Immature natural killer cell (primary cell): ENCODE results near the gene WNT3. TPM values are rescaled to one million over a fixed set of nuclear protein-coding genes. Genes with fewer than 3 reads are reported as not detected.
"Not testable (repeated sequence)": the region's sequence is repeated elsewhere in the genome, so short reads cannot be mapped to it uniquely, and the experiment has no call there.

Experiments used
- DNase-seq, 3 donors: peaks; one replicate each; pipeline ENCODE4 v3.0.0; 2022; ENCODE audit warnings: mixed read lengths in 1 of 3
- H3K27ac Mint-ChIP-seq, 6 donors: one replicate each; pipeline ENCODE4 v1.8.0; 2020; ENCODE audit warnings: mixed read lengths in 6 of 6, mild to moderate bottlenecking in 5 of 6, inconsistent platforms in 4 of 6, moderate library complexity in 3 of 6
- H3K27me3 Mint-ChIP-seq, 3 donors: one replicate each; pipeline ENCODE4 v1.8.0; 2020 to 2021; ENCODE audit warnings: low read depth in 3 of 3, mild to moderate bottlenecking in 3 of 3, mixed read lengths in 3 of 3, moderate library complexity in 3 of 3, inconsistent platforms in 1 of 3
- H3K36me3 Mint-ChIP-seq, 3 donors: one replicate each; pipeline ENCODE4 v1.8.0; 2020; ENCODE audit warnings: mixed read lengths in 3 of 3, inconsistent platforms in 2 of 3, mild to moderate bottlenecking in 2 of 3
- H3K4me1 Mint-ChIP-seq, 2 donors: one replicate each; pipeline ENCODE4 v1.8.0; 2020; ENCODE audit warnings: inconsistent platforms in 2 of 2, mild to moderate bottlenecking in 2 of 2, mixed read lengths in 2 of 2, moderate library complexity in 1 of 2
- H3K4me3 Mint-ChIP-seq, 5 donors: one replicate each; pipeline ENCODE4 v1.8.0; 2020; ENCODE audit warnings: mild to moderate bottlenecking in 5 of 5, mixed read lengths in 5 of 5, inconsistent platforms in 3 of 5, moderate library complexity in 3 of 5
- H3K9me3 Mint-ChIP-seq, 6 donors: one replicate each; pipeline ENCODE4 v1.8.0; 2020; ENCODE audit warnings: mild to moderate bottlenecking in 6 of 6, mixed read lengths in 6 of 6, inconsistent platforms in 4 of 6, moderate library complexity in 3 of 6
- polyA plus RNA-seq, 3 donors: library from polyadenylated mRNA; unstranded; fragments of 300-500 nt; fragmentation: Illumina TruSeq; gene quantifications; one replicate each; pipeline ENCODE4 v1.2.3, GENCODE V29; 2021

Gene WNT3
- polyA plus RNA-seq, 3 donors from 2014 or later = 0.12 to 0.17 TPM; not detected in 1

DNA sequence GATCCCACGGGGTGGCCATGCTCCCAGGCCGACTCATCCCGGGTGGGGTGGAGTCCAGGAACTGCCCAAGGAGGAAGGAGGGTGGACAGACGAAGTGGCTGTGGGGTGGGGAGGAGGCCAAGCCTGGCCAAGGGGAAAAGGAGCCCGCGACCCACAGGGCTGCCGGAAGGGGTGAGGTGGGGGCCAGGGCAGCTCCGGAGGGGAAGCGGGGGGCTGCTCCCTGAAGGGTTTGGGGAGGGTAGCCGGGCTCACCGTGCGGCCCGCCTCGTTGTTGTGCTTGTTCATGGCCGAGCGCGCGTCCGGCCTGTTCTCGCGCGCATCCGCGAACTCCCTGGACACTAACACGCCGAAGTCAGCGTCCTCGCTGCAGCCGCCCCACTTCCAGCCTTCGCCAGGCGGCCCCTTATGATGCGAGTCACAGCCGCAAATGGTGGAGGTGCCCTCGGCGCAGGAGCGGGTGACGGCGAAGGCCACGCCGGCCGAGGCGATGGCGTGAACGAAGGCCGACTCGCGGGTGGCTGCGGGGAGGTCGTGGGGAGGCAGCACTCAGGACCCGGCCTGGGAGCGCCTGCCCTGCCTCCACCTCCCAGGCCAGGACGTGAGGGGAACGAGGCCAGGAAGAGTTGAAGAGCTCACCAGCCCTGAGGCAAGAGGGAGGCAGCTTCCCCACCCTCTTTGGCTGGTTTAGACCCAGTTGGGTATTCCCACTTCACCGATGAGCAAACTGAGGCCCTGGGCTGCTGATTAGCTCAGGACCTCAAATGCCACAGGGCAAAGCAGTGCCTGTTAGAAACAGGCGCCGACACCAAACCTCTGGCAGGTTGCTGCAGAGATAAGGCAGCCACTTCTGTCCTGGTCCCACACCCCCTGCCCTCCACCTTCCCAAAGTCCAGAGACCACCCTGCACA is 48.7 kb downstream of the WNT3 start:
- Mint-ChIP-seq H3K4me3 (peak overlapping the region; percentile 62 to 75 (median 67)), H3K4me1 (peaks cover 26 to 29% of the 10 kb centered on the region in 2 donors), H3K27ac (no peak overlapping the region), H3K27me3 (peaks cover 6 to 12% (median 11%) of the 10 kb centered on the region in 3 donors), H3K9me3 (no peaks in the 10 kb centered on the region), H3K36me3 (no peaks in the 10 kb centered on the region)
- DNase-seq = no peak

DNA sequence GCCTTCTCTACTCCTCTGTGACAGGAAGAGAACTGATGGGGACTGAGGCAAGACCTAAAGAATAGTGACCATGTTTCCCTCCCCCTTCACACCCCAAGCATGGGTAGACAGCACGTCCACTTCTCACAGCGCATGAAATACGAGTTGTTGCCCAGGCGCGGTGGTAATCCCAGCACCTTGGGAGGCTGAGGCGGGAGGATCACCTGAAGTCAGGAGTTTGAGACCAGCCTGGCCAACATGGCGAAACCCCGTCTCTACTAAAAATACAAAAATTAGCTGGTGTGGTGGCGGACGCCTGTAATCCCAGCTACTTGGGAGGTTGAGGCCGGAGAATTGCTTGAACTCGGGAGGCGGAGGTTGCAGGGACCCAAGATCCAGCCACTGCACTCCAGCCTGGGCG is 49.6 kb downstream of the WNT3 start:
- Mint-ChIP-seq H3K4me1 (peaks cover 23 to 24% of the 10 kb centered on the region in 2 donors), H3K27me3 (peaks cover 6 to 12% (median 10%) of the 10 kb centered on the region in 3 donors)
- H3K36me3 Mint-ChIP-seq, H3K27ac Mint-ChIP-seq, DNase-seq, H3K9me3 Mint-ChIP-seq, H3K4me3 Mint-ChIP-seq: not testable (repeated sequence)

DNA sequence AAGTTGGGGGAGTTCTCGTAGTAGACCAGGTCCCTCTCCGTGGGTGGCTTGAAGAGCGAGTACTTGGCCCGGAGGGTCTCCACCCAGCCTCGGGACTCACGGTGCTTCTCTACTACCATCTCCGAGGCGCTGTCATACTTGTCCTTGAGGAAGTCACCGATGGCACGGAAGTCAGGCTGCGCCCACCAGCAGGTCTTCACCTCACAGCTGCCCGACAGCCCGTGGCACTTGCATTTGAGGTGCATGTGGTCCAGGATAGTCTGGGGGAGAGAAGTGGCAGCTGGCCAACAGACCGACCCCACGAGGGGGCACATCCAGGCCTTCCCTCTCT is 50.0 kb downstream of the WNT3 start:
- Mint-ChIP-seq H3K27ac (no peak overlapping the region), H3K27me3 (peaks cover 6 to 12% (median 8%) of the 10 kb centered on the region in 3 donors), H3K4me1 (peaks cover 21% of the 10 kb centered on the region in 2 donors), H3K9me3 (no peaks in the 10 kb centered on the region), H3K36me3 (no peaks in the 10 kb centered on the region), H3K4me3 (no peak overlapping the region)
- no peak for DNase-seq

DNA sequence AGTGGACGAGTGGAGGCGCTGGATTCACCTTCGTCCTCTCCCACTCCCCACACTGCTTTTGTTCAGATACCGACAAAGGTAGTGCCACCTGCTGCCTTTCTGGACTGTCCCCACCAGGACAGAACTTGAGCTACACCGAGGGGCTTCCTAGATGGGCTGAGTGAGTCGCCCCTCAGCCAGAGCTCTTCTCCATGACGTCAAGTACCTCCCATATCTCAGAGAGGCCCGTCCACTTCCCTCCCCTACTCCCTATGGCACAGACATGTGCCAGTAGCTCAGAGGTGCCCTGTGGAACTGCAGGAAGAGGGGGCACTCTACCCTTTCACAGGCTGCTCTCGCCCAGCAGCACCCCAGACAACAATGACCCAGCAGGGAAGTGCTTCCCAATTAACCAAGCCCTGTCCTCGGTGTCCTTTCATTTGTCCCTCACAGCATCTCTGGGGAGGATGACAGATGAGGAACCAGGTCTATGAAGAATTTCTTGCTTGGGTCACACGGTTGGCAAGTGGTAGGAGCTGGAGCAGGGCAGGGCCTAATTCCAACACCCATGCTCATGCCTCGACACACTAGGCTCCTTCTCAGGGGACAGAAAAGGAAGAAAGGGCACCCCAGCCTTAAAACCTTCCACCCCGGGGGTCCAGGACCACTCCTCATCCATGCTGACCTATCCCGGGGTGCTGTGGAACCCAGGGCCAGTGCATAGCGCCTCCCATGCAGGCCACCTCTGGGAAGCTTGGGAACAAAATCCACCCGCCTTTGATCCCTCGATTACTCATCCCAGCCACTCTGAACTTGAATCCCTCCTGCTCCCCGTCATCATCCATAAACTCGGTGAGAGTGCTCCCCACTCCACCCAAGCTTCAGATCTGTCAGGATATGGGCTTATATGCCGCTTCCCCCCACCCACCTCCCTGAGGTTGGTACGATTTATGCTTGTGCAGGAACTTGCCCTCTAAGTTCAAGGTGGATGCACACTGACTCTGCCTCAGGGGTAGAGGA is 51.7 kb downstream of the WNT3 start:
- peaks cover 6 to 7% of the 10 kb centered on the region in 2 donors for H3K4me1 Mint-ChIP-seq
- no peak for DNase-seq
- H3K4me3 Mint-ChIP-seq = no peak overlapping the region
- no peaks in the 10 kb centered on the region for H3K36me3 Mint-ChIP-seq
- peaks cover 5 to 6% (median 5%) of the 10 kb centered on the region in 3 donors for H3K27me3 Mint-ChIP-seq
- no peak overlapping the region for H3K27ac Mint-ChIP-seq
- H3K9me3 Mint-ChIP-seq = no peaks in the 10 kb centered on the region

DNA sequence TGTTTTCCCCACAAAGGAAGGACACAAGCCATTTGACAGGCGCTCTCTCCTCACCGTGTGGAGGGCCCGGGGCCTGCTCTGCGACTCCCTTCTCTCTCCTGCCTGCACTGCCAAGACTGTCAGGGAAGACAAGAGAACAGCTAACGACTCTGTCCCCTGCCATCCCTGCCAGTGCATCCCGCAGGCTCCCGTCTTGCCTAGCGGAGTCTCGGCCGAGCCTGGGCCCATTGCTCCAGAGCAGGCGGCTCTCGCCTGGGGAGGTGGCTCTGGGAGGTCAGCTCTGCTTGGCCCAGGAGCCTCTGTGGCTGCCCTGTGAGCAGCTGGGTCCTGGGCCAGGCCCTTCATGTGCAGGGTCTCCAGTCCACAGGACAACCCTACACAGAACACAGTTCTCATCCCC is 53.0 kb downstream of the WNT3 start:
- no peak for DNase-seq
- Mint-ChIP-seq H3K4me3 (no peak overlapping the region), H3K27ac (no peak overlapping the region), H3K36me3 (no peaks in the 10 kb centered on the region), H3K9me3 (no peaks in the 10 kb centered on the region), H3K4me1 (peaks cover 2 to 3% of the 10 kb centered on the region in 2 donors), H3K27me3 (peaks cover 4 to 5% (median 4%) of the 10 kb centered on the region in 3 donors)

DNA sequence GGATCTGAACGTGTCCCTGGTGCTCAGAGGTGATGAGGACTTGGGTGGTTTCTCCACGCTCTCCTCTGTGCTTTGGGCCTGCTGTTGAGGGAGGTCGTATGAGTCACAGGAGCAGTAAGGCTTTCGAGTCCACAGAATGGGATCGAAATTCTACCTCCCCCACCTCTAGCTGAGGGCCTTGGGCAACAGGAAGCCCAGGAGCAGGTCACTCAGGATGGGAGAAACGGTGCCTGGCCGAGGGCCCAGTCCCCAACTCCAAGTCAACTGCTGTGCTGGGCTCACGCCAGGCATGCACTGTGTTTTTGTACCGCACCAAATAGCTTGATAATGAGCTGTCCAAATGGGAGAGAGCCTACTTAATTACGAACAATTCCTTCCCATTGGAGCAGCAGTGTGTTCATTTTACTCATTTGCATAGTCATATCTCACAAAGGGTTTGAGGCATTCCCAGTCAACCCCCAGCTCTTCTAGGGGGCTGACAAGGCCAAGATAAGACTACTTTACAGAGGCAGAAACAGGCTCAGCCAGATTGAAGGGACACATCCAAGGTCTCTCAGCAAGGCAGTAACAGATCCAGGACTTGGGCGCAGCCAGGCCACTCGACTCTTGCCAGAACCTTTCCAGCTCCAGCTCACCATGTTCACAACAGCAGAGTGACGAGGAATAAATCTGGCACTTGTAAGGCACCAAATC is 53.6 kb downstream of the WNT3 start:
- peaks cover 3 to 5% (median 4%) of the 10 kb centered on the region in 3 donors for H3K27me3 Mint-ChIP-seq
- no peak overlapping the region for H3K27ac Mint-ChIP-seq

GRCh38 chr17:46764000-46764708 is 54.3 kb downstream of the WNT3 start:
- Mint-ChIP-seq H3K36me3 (peaks cover 4 to 7% (median 7%) of the 10 kb centered on the region in 3 donors), H3K27ac (no peak overlapping the region), H3K27me3 (peaks cover 3 to 5% (median 4%) of the 10 kb centered on the region in 3 donors), H3K4me3 (no peak overlapping the region), H3K9me3 (no peaks in the 10 kb centered on the region), H3K4me1 (no peaks in the 10 kb centered on the region)
- DNase-seq = no peak

More for the DNA sequence above, 53.6 kb downstream of the WNT3 start:
- DNase-seq = no peak
- no peak overlapping the region for H3K4me3 Mint-ChIP-seq
- H3K36me3 Mint-ChIP-seq = no peaks in the 10 kb centered on the region
- no peaks in the 10 kb centered on the region for H3K9me3 Mint-ChIP-seq
- peaks cover 0 to 2% of the 10 kb centered on the region in 2 donors for H3K4me1 Mint-ChIP-seq

DNA sequence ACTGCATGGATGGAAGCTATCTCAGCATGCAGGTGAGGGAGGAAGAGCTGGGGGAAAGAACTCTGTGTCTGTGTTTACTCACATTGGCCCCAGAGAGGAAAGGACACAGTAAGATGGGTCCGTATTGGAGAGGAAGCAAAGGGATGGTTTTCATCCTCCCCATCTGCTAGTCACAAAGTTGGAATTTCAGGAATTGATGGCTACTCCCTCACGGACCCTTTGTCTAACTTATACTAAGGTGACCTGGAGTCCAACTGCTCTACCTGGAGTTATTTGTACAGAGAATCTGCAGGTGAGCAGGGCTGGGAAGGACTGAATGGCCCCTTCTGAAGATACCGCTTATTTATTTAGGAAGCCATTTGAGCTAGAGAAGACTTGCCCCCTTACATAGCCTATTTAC is 55.1 kb downstream of the WNT3 start:
- Mint-ChIP-seq H3K27ac (no peak overlapping the region), H3K27me3 (peaks cover 2 to 5% (median 4%) of the 10 kb centered on the region in 3 donors), H3K9me3 (no peaks in the 10 kb centered on the region), H3K36me3 (peaks cover 4 to 9% (median 8%) of the 10 kb centered on the region in 3 donors), H3K4me1 (no peaks in the 10 kb centered on the region), H3K4me3 (no peak overlapping the region)
- no peak for DNase-seq

- Mint-ChIP-seq H3K4me1 (peaks cover 7 to 10% of the 10 kb centered on the region in 2 donors), H3K27me3 (peaks cover 0 to 3% (median 0%) of the 10 kb centered on the region in 3 donors), H3K9me3 (no peaks in the 10 kb centered on the region), H3K4me3 (no peak overlapping the region), H3K27ac (peak overlapping the region in 1 of 6 donors; percentile 26), H3K36me3 (peaks cover 21 to 33% (median 30%) of the 10 kb centered on the region in 3 donors)
- no peak for DNase-seq
Observed at GRCh38 chr17:46759141-46759540, 59.4 kb downstream of the WNT3 start.

DNA sequence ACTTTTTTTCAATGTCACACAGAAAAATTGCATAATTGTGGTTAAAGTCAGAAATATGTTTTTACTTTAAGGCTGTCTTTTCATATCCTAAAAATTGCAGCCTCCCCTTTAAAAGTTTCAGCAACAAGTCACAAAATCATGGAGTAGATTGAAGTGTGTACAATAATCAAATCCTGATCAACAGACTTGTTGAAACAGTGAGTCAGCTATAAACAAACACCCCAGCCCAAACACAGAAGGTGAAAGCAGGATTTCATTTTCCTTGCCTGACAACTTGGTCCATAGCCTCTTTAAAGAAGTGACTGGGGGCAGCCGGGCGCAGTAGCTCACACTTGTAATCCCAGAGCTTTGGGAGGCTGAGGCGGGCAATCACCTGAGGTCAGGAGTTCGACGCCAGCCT is 59.9 kb downstream of the WNT3 start:
- H3K4me1 Mint-ChIP-seq = peaks cover 7 to 10% of the 10 kb centered on the region in 2 donors
- no peaks in the 10 kb centered on the region for H3K9me3 Mint-ChIP-seq
- peaks cover 0 to 3% (median 0%) of the 10 kb centered on the region in 3 donors for H3K27me3 Mint-ChIP-seq
- H3K4me3 Mint-ChIP-seq = no peak overlapping the region
- peaks cover 22 to 36% (median 34%) of the 10 kb centered on the region in 3 donors for H3K36me3 Mint-ChIP-seq
- DNase-seq = no peak
- H3K27ac Mint-ChIP-seq = no peak overlapping the region

GRCh38 chr17:46757588-46757987 is 60.9 kb downstream of the WNT3 start:
- not testable (repeated sequence) for DNase-seq, H3K4me3 Mint-ChIP-seq, H3K27me3 Mint-ChIP-seq, H3K4me1 Mint-ChIP-seq, H3K9me3 Mint-ChIP-seq
- Mint-ChIP-seq H3K27ac (peak overlapping the region in 1 of 6 donors; percentile 65), H3K36me3 (peaks cover 26 to 39% (median 34%) of the 10 kb centered on the region in 3 donors)

- Mint-ChIP-seq H3K27me3 (peaks cover 0 to 3% (median 0%) of the 10 kb centered on the region in 3 donors), H3K4me3 (peak overlapping the region in 1 of 5 donors; percentile 2), H3K4me1 (peaks cover 7 to 10% of the 10 kb centered on the region in 2 donors), H3K36me3 (peaks cover 26 to 43% (median 38%) of the 10 kb centered on the region in 3 donors), H3K27ac (peak overlapping the region in 5 of 6 donors; percentile 1 to 73 (median 42)), H3K9me3 (no peaks in the 10 kb centered on the region)
- no peak for DNase-seq
Observed at GRCh38 chr17:46756861-46757260, 61.6 kb downstream of the WNT3 start.
